ENCODE data around the gene SPPL2C. TPM values are rescaled to one million over a fixed set of nuclear protein-coding genes. Genes with fewer than 3 reads are reported as not detected.

The SPPL2C gene
- total RNA-seq, 1 experiment from 2014 or later, result not detected

GRCh38 chr17:45895969-45896785 lies 51.5 kb downstream of the SPPL2C start:
- Histone ChIP-seq H2BK120ac (ENCODE audit: low read depth, low read length, poor library complexity, severe bottlenecking) (no peak overlapping the region), H3K18ac (ENCODE audit: insufficient read length, low read depth, low read length) (no peak overlapping the region), H4K5ac (ENCODE audit: insufficient read length, low read depth, low read length) (no peak overlapping the region), H2BK20ac (ENCODE audit: low read depth, low read length, poor library complexity, severe bottlenecking) (no peak overlapping the region), H4K8ac (replicated peaks; ENCODE audit: insufficient read length, low read depth, low read length) (no peak overlapping the region), H3K14ac (ENCODE audit: insufficient read depth, low read length) (no peak overlapping the region; the same call in 1 of the 2 replicates), H2BK15ac (ENCODE audit: low read depth, low read length) (no peak overlapping the region), H3K23me2 (ENCODE audit: insufficient read length, low read depth, low read length, poor library complexity, severe bottlenecking) (peaks cover 26% of the 10 kb centered on the region), H2AFZ (ENCODE audit: low read length) (no peak overlapping the region), H3K79me2 (ENCODE audit: insufficient read depth, low read length) (no peaks in the 10 kb centered on the region), H3K56ac (ENCODE audit: insufficient read length, low read depth, low read length) (no peak overlapping the region), H3K9me3 (ENCODE audit: control insufficient read depth, low read depth, low read length) (no peaks in the 10 kb centered on the region), H3K4ac (ENCODE audit: low read depth, low read length) (no peak overlapping the region), H4K20me1 (ENCODE audit: control insufficient read depth, insufficient read depth, insufficient read length) (no peaks in the 10 kb centered on the region), H3T11ph (ENCODE audit: low read length) (no peak overlapping the region), H3K9ac (ENCODE audit: extremely low read depth, insufficient read length, low read length) (no peak overlapping the region), H3K27me3 (ENCODE audit: insufficient read depth, low read length) (peaks cover 47% of the 10 kb centered on the region), H2BK5ac (ENCODE audit: insufficient read length, low read length) (no peak overlapping the region), H3K4me2 (ENCODE audit: insufficient read depth, insufficient read length, low read length) (peak overlapping the region; percentile 84), H3K23ac (ENCODE audit: insufficient read length, low read depth, low read length) (no peak overlapping the region), H3K4me1 (ENCODE audit: insufficient read depth, low read length) (no peaks in the 10 kb centered on the region), H3K27ac (ENCODE audit: insufficient read length, low read depth, low read length) (no peak overlapping the region), H3K79me1 (ENCODE audit: insufficient read depth, low read depth, low read length, poor library complexity, severe bottlenecking) (no peaks in the 10 kb centered on the region), H4K91ac (ENCODE audit: insufficient read length, low read depth, low read length) (no peak overlapping the region), H2AK5ac (ENCODE audit: insufficient read length, low read length) (no peak overlapping the region), H2BK12ac (ENCODE audit: insufficient read length, low read depth, low read length) (no peak overlapping the region)
- DNase-seq, result no peak
- H3K27me3 Mint-ChIP-seq (ENCODE audit: low read depth), result peaks cover 97% of the 10 kb centered on the region
- no peak for TF ChIP-seq CTCF (conservative IDR thresholded peaks at IDR 0.05)
- H3K4me1 Mint-ChIP-seq, result peaks cover 18 to 28% of the 10 kb centered on the region in 2 experiments
- WGBS (ENCODE audit: extremely low coverage, insufficient read length, low lambda C conversion rate), result no CpG with 5 or more reads among the region's 55 CpGs
- H3K4me3 Mint-ChIP-seq, result peak overlapping the region; percentile 52 to 85
- H3K36me3 Mint-ChIP-seq (ENCODE audit: insufficient read depth in 1 of 3, low read depth in 3 of 3), result peaks cover 0 to 2% (median 0%) of the 10 kb centered on the region in 3 experiments; a peak in 2 of 7 replicates
- H3K27ac Mint-ChIP-seq, result no peak overlapping the region
- peaks cover 0 to 2% of the 10 kb centered on the region in 2 experiments; a peak in 3 of 5 replicates for H3K9me3 Mint-ChIP-seq

Other genes starting within 250 kb of the SPPL2C start
- 0.42 and 0.52 TPM in 2 replicates for gene CRHR1, start 60.6 kb upstream of the SPPL2C start, total RNA-seq (2021)
- 1.3 and 1.6 TPM in 2 replicates for gene MAPT, start 49.7 kb downstream of the SPPL2C start, total RNA-seq (2021)
- not detected in 2 replicates for gene STH, start 154.4 kb downstream of the SPPL2C start, total RNA-seq (2021)